Measurements from ENCODE around the gene ITGA2. TPM values are rescaled to one million over a fixed set of nuclear protein-coding genes. Genes with fewer than 3 reads are reported as not detected.

The ITGA2 gene
- total RNA-seq, 1 donor from 2014 or later: 13.0 TPM

DNA sequence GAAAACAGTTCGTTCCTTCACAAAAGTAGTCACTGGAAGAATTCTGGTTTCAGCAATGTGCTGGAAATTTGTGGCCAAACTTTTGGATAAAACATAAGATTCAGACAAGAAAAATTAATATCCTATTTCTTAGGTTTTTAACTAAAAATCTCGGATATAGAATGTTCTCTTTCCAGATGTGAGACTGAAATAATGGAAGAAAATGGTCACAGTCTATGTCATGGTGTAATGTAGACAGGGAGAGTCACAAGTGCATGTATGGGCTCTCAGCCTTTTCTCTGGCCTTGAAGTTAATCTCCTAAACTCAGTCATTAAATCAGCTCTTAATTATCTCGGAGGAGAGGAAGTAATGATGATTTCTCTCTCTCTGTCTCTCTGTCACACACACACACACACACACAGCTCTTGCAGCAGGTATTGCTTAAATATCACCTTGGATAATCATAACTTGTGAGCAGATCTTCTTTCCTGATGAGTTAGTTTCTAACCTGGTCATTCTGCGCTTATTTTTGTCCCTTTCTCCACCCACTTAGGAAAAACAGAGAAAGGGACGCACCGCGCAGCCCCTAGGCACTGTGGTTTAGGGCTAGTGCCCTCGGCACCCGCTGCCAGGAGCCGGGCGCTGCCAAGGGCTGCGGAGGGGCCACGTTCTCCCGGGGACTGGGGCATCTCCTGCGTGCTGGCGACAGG is 672 bp upstream of the ITGA2 start:
- DNase-seq (ENCODE audit: low spot score): no peak

DNA sequence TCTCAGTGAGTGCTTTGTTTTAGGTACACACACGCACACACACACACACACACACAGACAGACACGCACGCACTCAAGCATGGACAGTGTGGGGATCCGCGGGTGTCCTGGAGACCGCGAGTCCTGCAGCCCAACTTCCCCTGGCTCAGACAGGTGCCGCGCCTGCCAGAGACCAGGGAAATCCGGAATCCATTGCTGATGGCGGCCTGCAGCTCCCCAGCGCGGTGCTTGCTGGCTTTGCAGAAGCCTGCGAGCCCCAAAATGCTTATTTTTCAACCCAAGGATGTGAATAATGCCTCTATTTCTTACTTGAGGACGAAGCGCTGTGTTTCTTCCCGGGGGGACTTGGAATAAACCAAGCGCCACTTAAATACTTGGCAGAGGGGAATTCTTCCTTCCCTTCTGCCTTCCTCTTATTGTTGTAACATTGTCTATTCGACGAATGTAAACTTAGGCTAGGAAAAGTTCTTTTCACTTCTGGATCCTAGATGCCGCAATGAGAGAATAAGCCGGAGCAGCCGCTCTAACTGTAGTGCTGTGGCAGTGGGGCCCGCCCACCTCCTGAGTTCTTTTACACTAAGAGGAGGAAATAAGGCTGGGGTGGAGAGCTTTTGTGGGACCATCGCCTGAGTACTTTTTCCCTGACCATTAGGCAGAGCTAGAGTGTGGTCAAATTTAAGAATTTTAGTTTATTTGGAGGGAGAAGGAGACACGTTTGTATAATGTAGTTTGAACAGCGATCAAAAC is 802 bp downstream of the ITGA2 start:
- peak; percentile 31 for DNase-seq (ENCODE audit: low spot score)

DNA sequence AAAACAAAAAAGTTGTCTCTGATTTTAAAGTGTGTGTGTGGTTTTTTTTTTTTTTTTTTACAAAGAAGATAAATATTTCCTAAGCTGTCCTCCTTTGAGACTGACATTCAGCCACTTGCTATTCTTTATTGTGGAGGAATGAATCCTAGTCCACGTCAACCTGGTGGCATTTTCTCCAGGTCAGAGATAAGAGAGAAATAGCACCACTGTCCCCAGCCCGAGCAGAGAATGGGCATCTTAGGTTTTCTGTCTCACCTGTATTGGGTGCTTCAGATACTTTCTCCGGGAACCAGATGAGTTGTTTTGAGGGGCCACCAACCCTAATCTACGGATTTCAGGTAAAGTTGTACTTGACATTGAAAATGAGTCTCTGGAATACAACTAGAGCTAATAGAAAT is 1.4 kb downstream of the ITGA2 start:
- no peak for DNase-seq (ENCODE audit: low spot score)

DNA sequence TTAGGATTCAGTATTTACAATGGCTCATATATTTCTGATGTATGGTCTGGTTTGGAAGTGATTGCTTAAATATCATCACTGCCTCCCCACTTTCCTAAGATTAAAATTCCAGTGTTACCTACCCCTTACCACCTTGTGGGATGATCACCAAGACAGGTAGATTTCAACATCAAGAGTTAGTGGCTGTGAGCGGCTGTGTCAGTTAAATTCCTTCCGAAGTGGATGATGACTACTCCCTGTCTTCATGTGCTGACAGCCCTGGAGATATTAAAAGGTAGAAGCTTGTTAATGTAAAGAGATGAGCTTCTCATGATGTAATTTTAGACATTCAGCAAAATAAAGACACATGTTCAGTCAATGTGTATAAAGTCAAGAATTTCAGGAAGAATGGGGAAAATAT is 4.2 kb downstream of the ITGA2 start:
- no peak for DNase-seq (ENCODE audit: low spot score)

DNA sequence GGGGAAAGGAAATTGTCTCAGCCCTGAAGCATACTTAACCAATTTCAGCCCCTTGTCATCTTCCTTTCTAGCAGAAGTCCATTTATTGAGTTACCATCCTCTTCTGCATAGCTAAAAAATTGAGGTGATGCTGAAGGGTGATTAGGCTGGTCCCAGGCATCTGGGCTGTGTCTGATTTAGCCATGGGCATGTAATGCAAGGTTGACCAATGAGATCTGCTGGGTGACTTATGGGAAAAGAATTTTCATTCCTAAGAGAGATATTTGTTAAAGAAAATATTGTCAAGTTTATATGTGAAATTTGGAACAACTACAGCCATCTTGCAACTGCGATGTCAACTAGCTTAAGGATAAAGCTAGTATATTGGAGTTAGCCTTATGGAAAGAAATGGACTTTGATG is 5.1 kb downstream of the ITGA2 start:
- DNase-seq (ENCODE audit: low spot score): no peak

DNA sequence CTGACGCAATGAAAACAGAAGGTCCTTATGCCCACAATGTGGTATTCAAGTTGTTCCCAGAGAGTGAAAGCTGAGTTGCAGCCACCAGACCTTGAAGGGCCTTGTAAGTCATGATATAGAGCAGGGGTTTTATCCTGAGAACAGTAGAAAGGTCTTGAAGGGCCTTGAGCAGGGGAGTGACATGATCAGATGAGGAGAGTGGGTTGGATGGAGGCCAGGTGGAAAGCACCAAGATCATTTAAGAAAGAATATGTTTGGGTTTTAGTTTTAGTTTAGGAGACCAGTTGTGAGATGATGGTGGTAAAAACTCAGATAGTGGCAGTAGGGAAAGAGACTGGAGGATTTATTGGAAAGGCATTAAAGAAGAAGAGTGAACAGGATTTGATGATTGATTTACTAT is 5.9 kb downstream of the ITGA2 start:
- DNase-seq (ENCODE audit: low spot score): no peak

DNA sequence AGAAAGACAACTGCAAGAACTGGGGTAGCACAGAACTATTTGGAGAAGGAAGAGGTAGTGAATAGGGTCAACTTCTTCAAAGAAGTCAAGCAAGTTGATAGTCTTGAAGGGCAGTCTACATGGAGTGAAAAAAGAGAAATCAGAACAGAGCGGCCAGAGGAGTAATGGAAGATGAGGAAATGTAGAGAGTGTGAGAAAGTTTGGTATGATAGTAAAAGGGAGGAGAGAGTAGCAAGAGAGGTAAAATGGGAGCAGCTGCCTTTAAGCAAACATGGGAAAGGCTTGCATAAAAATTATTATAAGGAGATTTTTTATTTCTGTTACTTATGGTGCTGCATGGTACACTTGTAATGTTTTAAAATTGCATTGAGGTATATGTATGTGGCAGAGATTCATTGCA is 6.8 kb downstream of the ITGA2 start:
- no peak for DNase-seq (ENCODE audit: low spot score)

DNA sequence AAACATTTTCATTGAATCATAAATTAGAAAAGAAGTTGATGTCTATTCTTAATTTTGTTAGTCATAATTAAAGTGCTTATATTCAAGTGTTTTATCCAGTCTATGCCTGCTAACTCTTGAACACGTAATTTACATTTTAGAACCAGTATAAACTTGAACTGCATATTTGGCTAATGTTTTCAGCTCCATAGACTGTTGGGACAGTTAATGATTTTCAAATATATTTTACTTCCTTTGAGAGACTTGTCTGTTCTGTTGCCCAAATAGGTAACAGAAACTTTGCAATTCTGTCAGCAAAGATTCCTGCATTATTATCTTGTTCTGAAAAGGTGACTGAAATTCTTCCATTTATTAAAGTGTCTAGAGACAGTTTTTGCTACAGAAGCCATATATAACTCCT is 7.8 kb downstream of the ITGA2 start:
- no peak for DNase-seq (ENCODE audit: low spot score)

DNA sequence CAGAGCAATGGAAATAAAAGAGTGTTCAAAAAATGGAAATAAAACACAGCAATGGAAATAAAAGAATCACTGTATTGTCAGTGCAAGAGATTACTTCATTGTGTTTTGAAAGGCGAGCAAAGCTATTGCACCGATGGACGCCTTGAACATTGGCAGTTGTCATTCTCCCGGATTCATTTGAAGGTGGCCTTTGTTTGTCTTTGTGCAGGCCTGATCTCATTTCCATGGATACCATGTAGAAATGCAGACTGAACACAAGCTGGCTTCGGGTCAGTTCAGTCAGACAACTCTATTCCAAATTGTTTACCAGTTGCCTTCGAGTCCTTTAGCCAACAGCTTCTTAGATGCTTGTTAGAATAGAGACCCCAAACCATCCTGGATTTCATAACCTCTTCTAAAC is 8.3 kb downstream of the ITGA2 start:
- no peak for DNase-seq (ENCODE audit: low spot score)

DNA sequence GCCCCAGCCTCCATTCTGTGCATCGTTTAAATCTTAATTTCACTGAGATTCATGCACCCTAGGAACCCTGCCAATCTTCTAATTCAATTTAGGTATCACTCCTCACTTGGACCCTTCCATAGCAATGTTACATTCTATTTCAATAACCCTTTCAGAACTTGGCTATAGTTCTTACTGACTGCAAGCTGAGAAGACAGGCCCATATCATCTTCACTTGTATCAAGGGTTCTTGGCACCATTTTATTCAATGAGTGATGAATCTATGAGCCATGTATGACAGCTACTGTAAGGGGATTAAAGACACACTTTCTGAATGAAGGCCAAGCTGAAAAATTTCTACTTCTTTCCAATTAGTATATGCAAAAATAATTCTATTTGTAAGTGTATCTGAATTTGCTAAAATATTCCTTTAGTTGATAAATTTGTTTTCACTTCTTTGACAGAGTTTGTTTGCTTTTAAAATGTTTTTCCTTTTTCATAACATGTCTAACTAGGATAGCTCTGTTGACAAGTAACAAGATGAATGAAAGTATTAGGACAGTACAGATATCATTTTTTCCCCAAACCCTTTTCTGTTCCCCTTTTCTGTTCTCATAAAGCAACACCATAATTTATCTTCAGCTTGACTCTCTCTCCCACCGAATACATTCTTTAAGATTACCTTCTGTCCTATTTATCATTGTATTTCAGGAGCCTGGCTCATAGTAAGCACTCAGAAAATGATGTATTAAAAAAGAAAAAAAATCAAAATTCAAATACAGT is 9.6 kb downstream of the ITGA2 start:
- no peak for DNase-seq (ENCODE audit: low spot score)

DNA sequence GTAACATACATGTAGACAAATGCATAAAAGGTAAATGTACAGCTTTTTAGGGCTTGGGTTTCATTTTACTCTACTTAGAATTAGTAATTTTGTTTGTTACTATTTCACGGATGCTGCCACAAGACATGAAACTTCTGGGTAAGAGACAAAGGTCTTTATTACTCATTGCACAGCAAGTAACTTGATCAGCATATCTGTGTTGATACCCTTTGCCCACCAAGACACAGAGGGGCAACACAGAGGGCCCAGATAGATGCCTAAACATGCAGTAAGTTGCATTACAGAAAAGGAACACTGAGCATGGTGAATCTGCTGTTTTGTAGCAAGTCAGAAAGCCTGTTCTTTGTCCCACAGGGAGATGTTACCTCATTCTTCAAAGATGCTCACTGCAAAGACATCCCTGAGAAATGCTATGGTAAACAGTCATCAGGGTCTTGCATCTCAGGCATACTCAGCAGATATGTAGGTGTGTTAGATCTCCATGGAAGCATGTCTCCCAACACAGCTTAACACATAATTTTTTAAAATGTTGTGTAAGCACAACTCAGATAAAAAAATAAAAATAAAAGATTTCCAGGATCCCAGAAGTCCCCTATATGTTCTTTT is 10.3 kb downstream of the ITGA2 start:
- DNase-seq (ENCODE audit: low spot score): no peak

DNA sequence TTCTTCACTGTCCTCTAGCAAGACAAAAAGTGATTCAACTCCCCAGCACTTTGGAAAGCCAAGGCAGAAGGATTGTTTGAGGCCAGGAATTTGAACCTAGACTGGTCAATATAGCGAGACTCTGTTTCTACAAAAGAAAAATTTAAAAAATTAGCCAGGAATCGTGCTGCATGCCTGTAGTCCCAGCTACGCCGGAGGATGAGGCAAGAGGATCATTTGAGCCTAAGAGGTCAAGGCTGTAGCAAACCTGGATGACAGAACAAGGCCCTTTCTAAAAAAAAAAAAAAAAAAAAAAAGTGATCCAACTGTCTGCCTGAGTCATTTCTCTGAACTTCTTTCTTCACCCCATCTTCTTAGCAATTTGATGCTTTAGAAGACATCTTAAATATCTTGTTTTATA is 12.4 kb downstream of the ITGA2 start:
- no peak for DNase-seq (ENCODE audit: low spot score)

DNA sequence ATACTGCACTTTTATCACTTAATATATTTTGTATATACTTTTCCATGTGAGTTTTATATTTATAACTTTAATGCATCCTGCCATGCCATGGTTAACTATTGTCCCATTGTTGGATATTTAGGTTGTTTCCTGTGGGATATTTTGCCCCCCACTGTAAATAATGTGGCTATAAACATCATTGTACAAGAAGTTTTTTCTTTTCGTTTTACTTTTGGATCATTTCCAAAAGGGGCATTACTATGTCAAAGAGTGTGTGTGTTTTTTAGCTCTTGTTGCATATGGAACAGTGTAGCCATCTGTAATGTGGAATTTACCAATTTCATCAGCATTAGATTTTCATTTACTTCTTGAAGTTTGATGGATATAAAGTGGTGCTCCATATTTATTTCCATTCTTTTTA is 13.3 kb downstream of the ITGA2 start:
- DNase-seq (ENCODE audit: low spot score): no peak

DNA sequence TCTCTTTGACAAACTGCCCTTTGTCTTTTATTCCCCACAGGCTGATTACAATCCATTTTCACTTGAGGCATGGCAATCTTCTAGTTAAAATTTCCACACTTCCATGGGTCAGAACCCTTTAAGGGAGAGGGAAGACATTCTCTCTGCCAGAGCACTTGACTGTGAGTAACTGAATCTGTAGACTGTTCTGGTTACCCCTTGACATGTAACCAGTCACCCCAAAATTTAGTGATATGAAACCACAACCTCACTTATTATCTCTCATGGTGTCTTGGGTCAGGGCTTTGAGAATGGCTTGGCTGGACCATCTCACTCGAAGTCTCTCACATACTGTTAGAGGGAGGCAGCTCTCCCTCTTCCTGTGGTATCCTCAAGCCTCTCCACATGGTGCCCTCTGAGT is 14.0 kb downstream of the ITGA2 start:
- no peak for DNase-seq (ENCODE audit: low spot score)

DNA sequence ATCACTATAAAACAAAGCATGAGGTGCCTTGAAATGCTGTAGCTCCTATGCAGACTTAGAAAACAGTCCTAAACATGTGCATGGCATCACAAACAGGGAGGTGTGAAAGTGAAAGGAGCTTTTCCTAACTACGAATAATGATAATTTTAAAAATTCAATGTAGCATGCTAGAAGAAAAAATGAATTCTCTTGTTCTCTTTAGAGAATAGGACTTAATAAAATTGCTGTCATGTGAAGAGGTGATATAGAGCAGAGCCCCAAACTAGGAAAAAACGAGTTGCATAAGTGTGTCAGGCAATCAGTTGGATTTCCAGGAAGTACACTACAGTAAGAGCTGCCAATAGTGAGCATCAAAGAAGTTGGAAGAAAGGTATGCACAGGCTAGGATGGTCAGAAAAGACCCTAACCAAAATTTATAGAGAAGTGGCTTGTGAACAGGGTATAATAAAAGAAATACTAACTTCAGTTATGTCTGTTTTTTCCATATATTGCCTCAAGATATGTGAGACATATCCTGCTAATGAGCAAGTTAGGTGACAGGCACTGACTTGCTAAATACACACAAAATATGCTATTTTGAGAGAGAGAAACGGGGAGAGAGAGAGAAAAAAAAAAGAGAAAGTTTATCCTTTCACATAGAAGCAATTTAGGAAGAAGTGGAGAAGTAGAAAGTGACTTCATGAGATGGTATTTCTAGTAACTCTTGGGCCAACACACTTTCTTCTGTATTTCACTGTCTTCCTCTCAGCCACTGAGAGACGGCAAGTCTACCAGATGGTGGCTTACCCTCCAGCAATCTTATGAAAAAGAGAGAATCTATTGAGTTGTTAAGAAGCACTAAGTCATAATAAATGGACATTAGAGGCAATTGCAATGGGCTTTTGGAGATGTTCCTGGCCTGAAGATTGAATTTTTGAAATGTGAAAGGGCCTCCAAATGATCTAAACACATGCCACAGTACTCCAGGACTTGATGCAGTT is 18.0 kb downstream of the ITGA2 start:
- no peak for DNase-seq (ENCODE audit: low spot score)

DNA sequence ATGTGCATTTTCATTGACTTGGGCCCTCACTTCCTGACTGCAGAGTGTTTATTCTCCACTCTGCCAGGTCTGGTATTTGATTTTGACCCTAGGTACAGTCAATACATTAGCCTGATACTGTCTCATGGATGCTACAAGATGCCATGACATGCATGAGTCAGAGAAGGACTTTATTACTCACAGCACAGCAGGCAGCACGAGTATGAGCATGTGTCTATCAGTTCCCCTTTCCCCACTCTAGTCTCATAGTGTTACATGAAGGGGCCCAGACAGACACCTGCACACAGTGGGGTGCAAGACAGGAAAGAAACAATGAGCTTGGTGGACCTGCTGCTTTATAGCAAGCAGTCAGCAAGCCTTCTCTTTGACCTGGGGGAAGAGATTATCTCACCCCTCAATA is 19.6 kb downstream of the ITGA2 start:
- DNase-seq (ENCODE audit: low spot score): no peak

DNA sequence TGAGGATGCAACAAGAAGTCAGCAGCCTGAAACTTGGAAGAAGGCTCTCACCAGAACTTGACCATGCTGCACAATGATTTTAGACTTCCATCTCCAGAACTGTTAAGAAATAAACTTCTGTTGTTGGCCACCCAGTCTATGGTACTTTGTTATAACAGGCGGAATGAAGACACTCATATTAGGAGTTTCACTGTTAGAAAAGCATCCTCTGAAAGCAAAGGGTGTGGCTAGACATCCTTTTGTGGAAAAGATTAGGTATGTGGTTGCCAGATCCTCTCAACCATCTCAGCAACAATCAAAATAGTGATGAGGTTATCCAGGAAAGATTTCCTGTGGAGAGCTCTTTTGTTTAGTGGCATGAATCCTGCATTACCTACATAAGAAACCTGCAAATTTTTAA is 20.7 kb downstream of the ITGA2 start:
- DNase-seq (ENCODE audit: low spot score): no peak

DNA sequence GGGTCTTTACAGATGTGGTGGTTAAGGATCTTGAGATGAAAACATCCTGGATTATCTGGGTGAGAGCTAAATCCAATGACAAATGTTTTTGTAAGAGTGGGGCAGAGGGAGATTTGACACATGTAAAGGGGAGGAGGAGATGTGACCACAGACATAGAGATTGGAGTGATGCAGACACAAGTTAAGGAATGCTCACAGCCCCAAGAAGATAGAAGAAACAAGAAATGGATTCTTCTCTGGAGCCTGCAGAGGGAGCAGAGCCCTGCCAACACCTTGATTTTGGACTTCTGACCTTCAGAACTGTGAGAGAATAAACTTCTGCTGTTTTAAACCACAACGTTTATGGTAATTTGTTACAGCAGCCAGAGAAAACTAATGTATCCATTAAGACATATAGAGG is 21.7 kb downstream of the ITGA2 start:
- no peak for DNase-seq (ENCODE audit: low spot score)

DNA sequence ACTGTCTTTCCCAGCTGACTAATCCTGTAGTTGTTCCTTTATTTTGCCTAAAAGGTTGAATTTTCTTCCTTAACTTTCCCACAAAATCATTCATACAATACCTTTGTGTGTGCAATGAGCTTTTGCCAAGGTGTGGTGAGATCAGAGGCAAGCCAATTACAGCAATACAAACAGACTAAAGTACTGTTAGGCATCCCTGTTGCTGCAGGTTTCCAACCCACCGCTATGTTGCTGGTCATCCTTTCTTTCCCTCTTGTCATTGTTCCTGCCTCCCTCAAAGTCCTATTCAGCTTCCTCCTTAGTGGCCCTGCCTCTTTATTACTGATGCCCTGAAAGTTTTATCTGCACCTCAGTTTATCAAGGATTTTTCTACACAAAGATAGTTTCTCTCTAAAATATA is 22.1 kb downstream of the ITGA2 start:
- DNase-seq (ENCODE audit: low spot score): no peak

DNA sequence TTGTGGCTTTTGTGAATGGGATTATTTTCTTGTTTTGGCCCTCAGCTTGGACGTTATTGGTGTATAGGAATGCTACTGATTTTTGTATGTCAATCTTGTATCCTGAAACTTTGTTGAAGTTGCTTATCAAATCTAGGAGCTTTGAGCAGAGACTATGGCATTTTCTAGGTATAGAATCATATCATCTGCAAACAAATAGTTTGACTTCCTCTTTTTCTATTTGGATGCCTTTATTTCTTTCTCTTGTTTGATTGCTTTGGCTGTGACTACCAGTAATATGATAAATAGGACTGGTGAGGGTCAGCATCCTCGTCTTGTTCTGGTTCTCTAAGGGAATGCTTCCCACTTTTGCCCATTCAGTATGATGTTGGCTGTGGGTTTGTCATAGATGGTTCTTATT is 24.7 kb downstream of the ITGA2 start:
- no peak for DNase-seq (ENCODE audit: low spot score)

DNA sequence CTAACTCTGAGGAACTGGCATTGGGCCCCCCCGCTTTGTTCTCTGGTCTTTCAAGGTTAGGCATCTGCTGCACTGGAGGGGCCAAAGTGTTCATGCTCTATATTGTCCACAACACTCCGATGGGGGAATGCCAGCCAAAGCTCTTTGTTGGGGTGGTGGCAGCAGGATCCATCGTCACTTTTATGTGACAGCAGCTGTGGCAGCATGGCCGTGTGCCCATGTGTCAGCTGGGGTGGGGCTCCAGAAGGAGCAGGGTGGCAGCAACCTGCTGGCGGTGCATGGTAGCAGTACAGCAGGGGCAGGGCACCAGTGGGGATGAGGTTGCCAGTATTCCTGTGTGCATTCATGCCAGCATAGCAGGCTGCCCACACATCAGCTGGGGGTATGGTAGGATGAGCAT is 28.2 kb downstream of the ITGA2 start:
- no peak for DNase-seq (ENCODE audit: low spot score)
